HG02884 (cell line): ENCODE data around the gene STX3.
"Not testable (repeated sequence)": the region's sequence is repeated elsewhere in the genome, so short reads cannot be mapped to it uniquely, and the experiment has no call there.

ENCODE experiments used
- ATAC-seq: cut with Tn5 transposase; IDR thresholded peaks from one replicate; pipeline ENCODE4 v1.9.1; 2021; ENCODE audit warnings: mild to moderate bottlenecking, moderate library complexity; ENCODE audit not compliant: unreplicated experiment

STX3 gene

GRCh38 chr11:59829358-59829757, 74.2 kb downstream of the STX3 start:
- no peak for ATAC-seq

- ATAC-seq, result no peak
Measured at GRCh38 chr11:59833602-59834001, 78.4 kb downstream of the STX3 start.

- ATAC-seq, result no peak
Measured at GRCh38 chr11:59839615-59840014, 84.4 kb downstream of the STX3 start.

GRCh38 chr11:59841514-59841913, 86.3 kb downstream of the STX3 start:
- ATAC-seq, result no peak

GRCh38 chr11:59842316-59842715, 87.1 kb downstream of the STX3 start:
- ATAC-seq, result no peak

GRCh38 chr11:59845399-59845798, 90.2 kb downstream of the STX3 start, which contains the start of gene CBLIF:
TSS of gene CBLIF (minus strand) at chr11:59845499. CDS start at chr11:59845453, 46 bp downstream.
- no peak for ATAC-seq

- no peak for ATAC-seq
Measured at GRCh38 chr11:59846556-59846955, 91.4 kb downstream of the STX3 start.

- ATAC-seq, result no peak
Measured at GRCh38 chr11:59847626-59848025, 92.5 kb downstream of the STX3 start.

- not testable (repeated sequence) for ATAC-seq
Measured at GRCh38 chr11:59848439-59848838, 93.3 kb downstream of the STX3 start.

GRCh38 chr11:59849129-59849528, 94.0 kb downstream of the STX3 start:
- ATAC-seq, result no peak

GRCh38 chr11:59849551-59849950, 94.4 kb downstream of the STX3 start:
- ATAC-seq, result not testable (repeated sequence)

GRCh38 chr11:59851416-59851815, 96.2 kb downstream of the STX3 start:
- ATAC-seq, result not testable (repeated sequence)

- ATAC-seq, result no peak
Measured at GRCh38 chr11:59854871-59855270, 99.7 kb downstream of the STX3 start.
